Measurements from ENCODE around the gene C2orf92.
A peak's percentile ranks its signal among the peaks of the same experiment; 100 is the strongest.

The C2orf92 gene

GRCh38 chr2:97714084-97714949 is 44.8 kb downstream of the C2orf92 start:
- DNase-seq (ENCODE audit: low spot score): no peak

- no peak for DNase-seq (ENCODE audit: low spot score)
Measured at GRCh38 chr2:97714950-97715652, 45.6 kb downstream of the C2orf92 start.

GRCh38 chr2:97715951-97716694 is 46.6 kb downstream of the C2orf92 start:
- DNase-seq (ENCODE audit: low spot score): no peak

- DNase-seq (ENCODE audit: low spot score): no peak
Measured at GRCh38 chr2:97716695-97717612, 47.4 kb downstream of the C2orf92 start.

GRCh38 chr2:97717613-97717995 is 48.1 kb downstream of the C2orf92 start:
- DNase-seq (ENCODE audit: low spot score): no peak

- no peak for DNase-seq (ENCODE audit: low spot score)
Measured at GRCh38 chr2:97718051-97718882, 48.8 kb downstream of the C2orf92 start.

GRCh38 chr2:97718942-97719341 is 49.4 kb downstream of the C2orf92 start:
- DNase-seq (ENCODE audit: low spot score): no peak

GRCh38 chr2:97719362-97720155 is 50.0 kb downstream of the C2orf92 start:
- no peak for DNase-seq (ENCODE audit: low spot score)

- DNase-seq (ENCODE audit: low spot score): no peak
Measured at GRCh38 chr2:97720746-97721145, 51.2 kb downstream of the C2orf92 start.

GRCh38 chr2:97722227-97722626 is 52.7 kb downstream of the C2orf92 start:
- DNase-seq (ENCODE audit: low spot score): no peak

GRCh38 chr2:97723156-97724072 is 53.9 kb downstream of the C2orf92 start:
- DNase-seq (ENCODE audit: low spot score): no peak

GRCh38 chr2:97724073-97724410 is 54.5 kb downstream of the C2orf92 start:
- DNase-seq (ENCODE audit: low spot score): no peak

- no peak for DNase-seq (ENCODE audit: low spot score)
Measured at GRCh38 chr2:97724501-97724900, 55.0 kb downstream of the C2orf92 start.

- DNase-seq (ENCODE audit: low spot score): no peak
Measured at GRCh38 chr2:97724946-97725688, 55.6 kb downstream of the C2orf92 start.

GRCh38 chr2:97726261-97727064 is 57.0 kb downstream of the C2orf92 start:
- no peak for DNase-seq (ENCODE audit: low spot score)

GRCh38 chr2:97727296-97727695 is 57.8 kb downstream of the C2orf92 start:
- DNase-seq (ENCODE audit: low spot score): no peak

- DNase-seq (ENCODE audit: low spot score): peak; percentile 70
Measured at GRCh38 chr2:97728091-97728731, 58.7 kb downstream of the C2orf92 start.

All from left forelimb (tissue), 1 donor.